ENCODE results near the gene AK1. TPM values are rescaled to one million over a fixed set of nuclear protein-coding genes. Genes with fewer than 3 reads are reported as not detected.

AK1 gene
- total and polyA plus RNA-seq, 10 of the 15 experiments (the other 5 are each of a cell fraction or from before 2014, with no cell fraction given) = 0.23 to 3.1 (median 1.8) TPM

DNA sequence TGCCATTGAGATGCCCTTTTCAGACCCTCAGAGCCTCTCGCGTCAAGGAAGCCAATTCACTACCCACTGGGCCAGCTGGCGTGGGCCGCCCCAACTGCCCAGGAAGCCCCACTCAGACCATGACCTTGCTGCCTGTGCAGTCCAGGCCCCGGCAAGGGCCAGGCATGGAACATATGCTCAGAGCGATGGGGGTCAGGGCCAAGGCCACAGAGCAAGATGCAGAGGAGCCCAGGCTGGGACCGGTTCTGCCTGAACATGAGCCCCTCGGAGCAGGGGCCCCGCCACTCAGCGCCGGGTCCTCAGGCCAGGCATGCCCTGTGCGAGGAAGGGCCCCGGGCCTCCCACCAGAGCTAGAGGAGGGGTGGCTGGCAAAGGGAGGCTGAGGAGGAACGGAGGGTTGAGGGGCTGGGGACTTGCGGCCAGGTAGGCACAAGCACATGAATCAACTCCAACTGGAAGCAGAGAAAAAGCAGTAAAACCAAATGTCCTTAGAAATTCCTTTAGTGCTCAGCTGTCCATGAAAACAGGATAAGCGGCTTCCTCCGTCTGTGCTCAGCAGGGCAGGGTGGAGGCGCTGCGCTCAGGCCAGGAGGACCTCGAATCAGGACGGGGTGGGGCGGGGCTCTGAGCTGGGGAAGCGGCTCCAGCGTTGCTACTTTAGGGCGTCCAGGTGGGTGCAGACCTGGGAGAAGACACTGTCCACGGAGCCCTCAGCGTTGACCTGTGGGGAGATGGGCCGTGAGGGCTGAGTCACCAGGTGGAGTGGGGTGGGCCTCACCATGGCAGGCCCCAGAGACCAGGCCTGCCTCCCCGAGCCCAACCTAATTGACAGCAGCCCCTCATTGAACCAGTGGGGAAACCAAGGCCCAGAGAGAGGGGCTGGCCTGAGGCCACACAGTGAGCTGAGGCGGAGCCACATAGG, 9.9 kb downstream of the AK1 start:
- CTCF ChIA-PET = interaction anchor here (1.4 to 6.2 kb wide), 3 partner anchors 31 to 132 kb away, joined by 3 to 91 read pairs (median 11); partner anchors contain the start of genes ST6GALNAC4 and TOR2A
- no peak for ATAC-seq
- H2AFZ ChIP-seq (ENCODE audit: control insufficient read depth, low read depth, low read length) = no peak overlapping the region
- H3K9me3 ChIP-seq (replicated peaks; ENCODE audit: control insufficient read depth, insufficient read depth, low read length) = no peaks in the 10 kb centered on the region
- H3K4me1 ChIP-seq (ENCODE audit: control insufficient read depth, insufficient read depth, low read length) = peaks cover 23% of the 10 kb centered on the region
- H3K4me2 ChIP-seq (ENCODE audit: control insufficient read depth, insufficient read depth) = no peak overlapping the region
- 87% methylated on average over 29 of the region's 30 CpGs for WGBS (ENCODE audit: insufficient coverage, insufficient replicate concordance, low lambda C conversion rate, missing lambda C conversion rate)
- no peak for FAIRE-seq
- intact Hi-C loops (cut with micrococcal nuclease; ENCODE audit: unreplicated experiment) = loop anchor here (5.0 kb wide), 1 partner anchor 80 kb away; the partner anchor contains the start of gene CDK9
- RAD21 ChIA-PET (ENCODE audit: unreplicated experiment) = interaction anchor here (0.6 to 1.4 kb wide), 2 partner anchors 16 to 133 kb away, joined by 3 to 4 read pairs; partner anchors contain the start of gene TOR2A
- no peaks in the 10 kb centered on the region for H4K20me1 ChIP-seq (ENCODE audit: control insufficient read depth, insufficient read depth)
- H3K36me3 ChIP-seq (ENCODE audit: control insufficient read depth in 2 of 2, insufficient read depth in 2 of 2, low read length in 1 of 2) = no peaks in the 10 kb centered on the region
- no peak overlapping the region for H3K27ac ChIP-seq (ENCODE audit: control insufficient read depth, insufficient read depth)
- no TSS peak for BruUV-seq (replicated peaks)
- H3K79me2 ChIP-seq (ENCODE audit: control insufficient read depth, insufficient read depth, low read length) = no peaks in the 10 kb centered on the region
- no peak overlapping the region for H3K9ac ChIP-seq (ENCODE audit: control insufficient read depth, insufficient read depth, low read length)
- no peaks in the 10 kb centered on the region for H3K27me3 ChIP-seq (replicated peaks in 1 of 2; ENCODE audit: control insufficient read depth in 2 of 2, insufficient read depth in 2 of 2, low read length in 1 of 2)
- in situ Hi-C loops (cut with MboI) = no loop called here
- TF ChIP-seq SIN3A (IDR thresholded peaks at IDR 0.05; ENCODE audit: low read depth, low read length) (no peak), NBN (IDR thresholded peaks at IDR 0.05) (no peak), MXI1 (IDR thresholded peaks at IDR 0.05; ENCODE audit: low read depth, low read length) (no peak), CBX5 (IDR thresholded peaks at IDR 0.05; ENCODE audit: low read depth) (no peak), GATAD2B (conservative IDR thresholded peaks at IDR 0.05; ENCODE audit: low read depth) (no peak), RCOR1 (conservative IDR thresholded peaks at IDR 0.05; ENCODE audit: low read depth, low read length) (no peak), SUZ12 (IDR thresholded peaks at IDR 0.05; ENCODE audit: unreplicated experiment) (no peak)
- TF ChIP-seq, protein P1, sequence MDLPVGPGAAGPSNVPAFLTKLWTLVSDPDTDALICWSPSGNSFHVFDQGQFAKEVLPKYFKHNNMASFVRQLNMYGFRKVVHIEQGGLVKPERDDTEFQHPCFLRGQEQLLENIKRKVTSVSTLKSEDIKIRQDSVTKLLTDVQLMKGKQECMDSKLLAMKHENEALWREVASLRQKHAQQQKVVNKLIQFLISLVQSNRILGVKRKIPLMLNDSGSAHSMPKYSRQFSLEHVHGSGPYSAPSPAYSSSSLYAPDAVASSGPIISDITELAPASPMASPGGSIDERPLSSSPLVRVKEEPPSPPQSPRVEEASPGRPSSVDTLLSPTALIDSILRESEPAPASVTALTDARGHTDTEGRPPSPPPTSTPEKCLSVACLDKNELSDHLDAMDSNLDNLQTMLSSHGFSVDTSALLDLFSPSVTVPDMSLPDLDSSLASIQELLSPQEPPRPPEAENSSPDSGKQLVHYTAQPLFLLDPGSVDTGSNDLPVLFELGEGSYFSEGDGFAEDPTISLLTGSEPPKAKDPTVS (IDR thresholded peaks at IDR 0.05; ENCODE audit: low read depth, low read length) = no peak
- POLR2A ChIA-PET = interaction anchor here (0.6 kb wide), 1 partner anchor 11 kb away, joined by 3 read pairs; no protein-coding TSS in a partner anchor
- no peak overlapping the region for H3K4me3 ChIP-seq
- SMC1A ChIA-PET (ENCODE audit: uncharacterized antibody, unreplicated experiment) = interaction anchor here (1.6 kb wide), 1 partner anchor 48 kb away, joined by 7 read pairs; the partner anchor contains the start of gene ST6GALNAC4
- DNase-seq (ENCODE audit: low read depth, low spot score) = no peak

All from GM12878 (cell line).